HG02642 (cell line): ENCODE results near the gene ASB10.

Source experiments
- ATAC-seq: cut with Tn5 transposase; IDR thresholded peaks from one replicate; pipeline ENCODE4 v1.9.1; 2021; ENCODE audit warnings: mild to moderate bottlenecking; ENCODE audit not compliant: unreplicated experiment, poor library complexity

Gene ASB10

GRCh38 chr7:151128144-151128543 is 58.9 kb downstream of the ASB10 start:
- no peak for ATAC-seq

GRCh38 chr7:151126491-151127137 is 60.4 kb downstream of the ASB10 start:
- ATAC-seq = no peak

DNA sequence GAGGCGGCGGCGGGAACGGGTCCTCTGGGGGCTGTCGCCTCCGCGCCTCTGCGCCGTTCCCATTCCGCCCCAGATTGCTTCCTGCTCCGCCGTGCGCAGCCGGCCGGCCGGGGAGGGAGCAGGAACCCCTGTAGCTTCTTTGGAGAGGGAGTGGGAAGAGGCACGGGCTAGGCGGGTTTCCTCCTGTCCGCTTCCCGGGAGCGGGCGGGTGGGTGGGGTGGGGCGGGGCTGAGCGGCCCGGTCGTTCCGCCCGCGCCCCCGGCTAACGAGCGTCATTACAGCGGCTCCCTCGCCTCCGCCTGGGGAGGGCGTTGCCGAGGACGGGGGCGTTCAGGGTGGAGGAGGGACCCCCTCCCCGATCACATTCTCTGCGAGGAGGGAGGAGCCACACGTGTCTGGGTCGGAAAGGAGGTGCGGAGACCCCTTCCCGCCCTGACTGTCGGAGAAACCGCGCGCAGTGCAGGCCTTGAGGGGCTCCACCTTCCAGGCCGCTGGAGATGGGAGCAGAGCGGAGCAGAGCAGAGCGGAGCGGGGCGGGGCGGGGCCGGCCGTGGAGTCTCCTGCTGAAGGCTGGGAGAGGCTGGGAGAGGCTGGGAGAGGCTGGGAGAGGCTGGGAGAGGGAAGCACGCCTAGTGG is 61.1 kb downstream of the ASB10 start:
- no peak for ATAC-seq
